Colonic mucosa (tissue), 4 donors: Measurements from ENCODE around the gene DCUN1D2. TPM values are rescaled to one million over a fixed set of nuclear protein-coding genes. Genes with fewer than 3 reads are reported as not detected.

Experiments
- DNase-seq: peaks from one replicate; pipeline ENCODE4 v3.0.0-alpha.2; 2020
- H3K27ac ChIP-seq: fragments of 200-600 bp; one replicate; pipeline ENCODE4 v1.8.0; 2021
- H3K27me3 ChIP-seq: fragments of 200-600 bp; one replicate; pipeline ENCODE4 v1.8.0; 2021
- H3K36me3 ChIP-seq: fragments of 200-600 bp; one replicate; pipeline ENCODE4 v1.8.0; 2021
- H3K4me1 ChIP-seq: fragments of 200-600 bp; one replicate; pipeline ENCODE4 v1.8.0; 2021; ENCODE audit warnings: mild to moderate bottlenecking
- H3K4me3 ChIP-seq: fragments of 200-600 bp; one replicate; pipeline ENCODE4 v1.8.0; 2021
- H3K9ac ChIP-seq, 2 donors: one replicate each; pipeline ENCODE4 v1.7.0; 2013; ENCODE audit warnings: control low read depth in 2 of 2, low read depth in 2 of 2, low read length in 2 of 2
- H3K9me3 ChIP-seq: fragments of 200-600 bp; one replicate; pipeline ENCODE4 v1.8.0; 2021
- intact Hi-C: fragments of 100-400 bp; cut with DNase I; formaldehyde crosslinking; loops from one replicate; pipeline ENCODE4 v1.14.1; 2022
- total RNA-seq, 2 donors: library from RNA; stranded (reverse); fragmentation: NEBNext Ultra II Directional in 1 of 2; extraction: Animal tissue kit (Norgen Biotek cat#: 25700) in 1 of 2; gene quantifications; one replicate each; pipeline ENCODE4 v1.2.1, GENCODE V29; 2021
- TF ChIP-seq, protein P1 (sequence below): fragments of 200-600 bp; IDR thresholded peaks from one replicate; pipeline ENCODE4 v1.8.0; 2022; ENCODE audit warnings: antibody characterized with exemption, mild to moderate bottlenecking
- donor health status: healthy.
- donor health status: DM: no; HTN: no; CAD: no.
- donor health status: DM: no; HTN: no; CAD: no.

Gene DCUN1D2
- total RNA-seq, 2 donors from 2014 or later, result 14.9 to 20.5 TPM

DNA sequence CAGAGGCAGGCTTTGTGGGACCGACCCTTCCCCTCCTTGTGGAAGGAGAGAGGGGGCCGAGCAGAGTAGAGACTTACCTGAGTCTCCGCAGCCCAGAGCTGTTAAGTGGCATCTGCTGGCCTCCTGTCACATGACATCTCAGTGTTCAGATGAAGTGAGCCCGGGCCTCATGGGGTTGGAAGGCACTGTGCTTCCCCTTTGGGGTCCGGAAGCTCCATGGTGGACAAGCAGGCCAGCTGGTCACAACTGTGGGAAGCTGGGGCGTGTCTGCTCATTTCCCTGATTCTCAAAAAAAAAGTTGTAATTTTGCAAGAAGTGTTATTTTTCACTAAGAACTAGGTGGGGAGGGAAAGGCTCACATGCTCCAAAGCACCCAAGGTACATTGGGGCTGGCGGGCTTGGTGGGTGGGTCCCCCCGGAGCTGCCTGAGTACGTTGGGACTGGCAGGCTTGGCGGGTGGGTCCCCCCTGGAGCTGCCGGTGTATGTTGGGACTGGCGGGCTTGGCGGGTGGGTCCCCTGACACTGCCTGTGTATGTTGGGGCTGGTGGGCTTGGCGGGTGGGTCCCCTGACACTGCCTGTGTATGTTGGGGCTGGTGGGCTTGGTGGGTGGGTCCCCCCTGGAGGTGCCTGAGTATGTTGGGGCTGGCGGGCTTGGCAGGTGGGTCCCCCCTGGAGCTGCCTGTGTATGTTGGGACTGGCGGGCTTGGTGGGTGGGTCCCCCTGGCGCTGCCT lies 18.2 kb upstream of the DCUN1D2 start:
- no peaks in the 10 kb centered on the region for H3K4me1 ChIP-seq
- no peaks in the 10 kb centered on the region for H3K36me3 ChIP-seq
- H3K27ac ChIP-seq, result no peak overlapping the region
- H3K9ac ChIP-seq, result no peak overlapping the region
- no peak for DNase-seq
- intact Hi-C loops, result no loop called here
- H3K9me3 ChIP-seq, result no peaks in the 10 kb centered on the region
- no peak overlapping the region for H3K4me3 ChIP-seq
- H3K27me3 ChIP-seq, result no peaks in the 10 kb centered on the region
- TF ChIP-seq, protein P1, sequence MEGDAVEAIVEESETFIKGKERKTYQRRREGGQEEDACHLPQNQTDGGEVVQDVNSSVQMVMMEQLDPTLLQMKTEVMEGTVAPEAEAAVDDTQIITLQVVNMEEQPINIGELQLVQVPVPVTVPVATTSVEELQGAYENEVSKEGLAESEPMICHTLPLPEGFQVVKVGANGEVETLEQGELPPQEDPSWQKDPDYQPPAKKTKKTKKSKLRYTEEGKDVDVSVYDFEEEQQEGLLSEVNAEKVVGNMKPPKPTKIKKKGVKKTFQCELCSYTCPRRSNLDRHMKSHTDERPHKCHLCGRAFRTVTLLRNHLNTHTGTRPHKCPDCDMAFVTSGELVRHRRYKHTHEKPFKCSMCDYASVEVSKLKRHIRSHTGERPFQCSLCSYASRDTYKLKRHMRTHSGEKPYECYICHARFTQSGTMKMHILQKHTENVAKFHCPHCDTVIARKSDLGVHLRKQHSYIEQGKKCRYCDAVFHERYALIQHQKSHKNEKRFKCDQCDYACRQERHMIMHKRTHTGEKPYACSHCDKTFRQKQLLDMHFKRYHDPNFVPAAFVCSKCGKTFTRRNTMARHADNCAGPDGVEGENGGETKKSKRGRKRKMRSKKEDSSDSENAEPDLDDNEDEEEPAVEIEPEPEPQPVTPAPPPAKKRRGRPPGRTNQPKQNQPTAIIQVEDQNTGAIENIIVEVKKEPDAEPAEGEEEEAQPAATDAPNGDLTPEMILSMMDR, result no peak

DNA sequence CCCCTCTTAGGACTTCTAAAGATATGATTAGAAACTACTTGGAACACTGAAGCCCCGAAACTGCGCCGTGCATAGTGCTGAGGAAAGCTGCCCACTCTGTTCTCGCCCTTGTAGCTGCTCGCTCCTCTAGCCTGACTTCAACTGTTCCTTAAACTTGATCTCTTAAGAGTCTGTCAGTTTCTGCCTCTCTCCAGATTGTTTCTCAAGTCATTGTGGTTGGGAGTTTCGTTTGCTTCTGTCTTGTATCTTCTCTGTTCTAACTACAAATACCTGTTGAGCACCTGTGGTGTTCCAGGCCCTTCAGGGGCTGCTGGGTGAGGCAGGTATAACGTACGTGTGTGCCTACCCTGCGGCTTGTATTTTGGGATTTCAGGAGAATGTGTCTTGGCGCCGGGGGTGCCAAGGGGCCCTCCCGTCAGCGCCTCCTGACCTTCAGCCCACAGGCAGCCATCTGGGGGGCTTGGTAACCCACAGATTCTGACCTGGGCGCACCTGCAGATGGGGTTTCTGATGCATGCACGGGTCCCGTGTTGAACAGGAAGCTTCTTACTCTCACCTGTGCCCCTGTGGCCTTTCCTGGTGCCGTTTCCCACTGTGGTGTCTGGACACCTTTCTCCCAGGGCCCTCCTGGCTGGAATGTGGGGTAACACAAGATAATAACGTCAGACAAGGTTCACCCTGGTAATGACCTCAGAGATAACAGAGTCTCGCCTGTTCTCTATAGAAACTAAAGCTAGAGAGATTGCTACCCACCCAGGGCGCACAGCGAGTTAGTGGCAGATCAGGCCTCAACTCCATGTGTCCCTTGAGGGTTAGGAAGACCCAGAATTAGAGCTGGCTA lies 17.2 kb upstream of the DCUN1D2 start:
- no peaks in the 10 kb centered on the region for H3K36me3 ChIP-seq
- H3K4me1 ChIP-seq, result no peaks in the 10 kb centered on the region
- no peak overlapping the region for H3K27ac ChIP-seq
- no peak overlapping the region for H3K4me3 ChIP-seq
- TF ChIP-seq, protein P1, result no peak
- intact Hi-C loops, result no loop called here
- no peaks in the 10 kb centered on the region for H3K27me3 ChIP-seq
- H3K9ac ChIP-seq, result no peak overlapping the region
- H3K9me3 ChIP-seq, result no peaks in the 10 kb centered on the region
- no peak for DNase-seq

DNA sequence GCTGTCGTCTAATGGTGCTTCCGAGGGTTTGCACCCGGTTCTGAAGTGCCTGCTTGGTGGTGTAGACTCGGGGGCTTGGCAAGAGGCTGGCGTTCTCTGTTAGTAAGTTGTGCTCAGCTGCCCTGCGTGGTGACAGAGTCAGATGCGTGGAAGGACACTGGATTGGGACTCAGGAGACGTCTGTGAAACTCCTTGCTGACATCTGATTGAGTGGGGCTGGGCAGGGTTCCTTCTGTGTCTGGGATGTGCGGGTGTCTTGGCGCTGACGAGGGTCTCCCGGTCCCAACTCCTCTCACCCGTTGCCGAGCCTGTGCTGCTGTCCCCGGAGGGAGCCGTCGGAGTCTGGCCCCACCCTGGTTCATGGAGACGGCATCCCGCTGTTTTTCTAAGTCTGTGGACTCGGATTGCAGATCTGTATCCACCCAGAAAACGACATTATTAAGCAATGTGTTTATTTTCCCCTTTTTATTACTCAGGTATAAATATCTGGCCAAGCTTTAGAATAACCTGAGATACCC lies 16.4 kb upstream of the DCUN1D2 start:
- no peaks in the 10 kb centered on the region for H3K27me3 ChIP-seq
- H3K27ac ChIP-seq, result no peak overlapping the region
- H3K36me3 ChIP-seq, result peaks cover 3% of the 10 kb centered on the region
- no peaks in the 10 kb centered on the region for H3K4me1 ChIP-seq
- H3K9ac ChIP-seq, result no peak overlapping the region
- no peak overlapping the region for H3K4me3 ChIP-seq
- no peak for DNase-seq
- intact Hi-C loops, result no loop called here
- TF ChIP-seq, protein P1, result no peak
- H3K9me3 ChIP-seq, result no peaks in the 10 kb centered on the region

DNA sequence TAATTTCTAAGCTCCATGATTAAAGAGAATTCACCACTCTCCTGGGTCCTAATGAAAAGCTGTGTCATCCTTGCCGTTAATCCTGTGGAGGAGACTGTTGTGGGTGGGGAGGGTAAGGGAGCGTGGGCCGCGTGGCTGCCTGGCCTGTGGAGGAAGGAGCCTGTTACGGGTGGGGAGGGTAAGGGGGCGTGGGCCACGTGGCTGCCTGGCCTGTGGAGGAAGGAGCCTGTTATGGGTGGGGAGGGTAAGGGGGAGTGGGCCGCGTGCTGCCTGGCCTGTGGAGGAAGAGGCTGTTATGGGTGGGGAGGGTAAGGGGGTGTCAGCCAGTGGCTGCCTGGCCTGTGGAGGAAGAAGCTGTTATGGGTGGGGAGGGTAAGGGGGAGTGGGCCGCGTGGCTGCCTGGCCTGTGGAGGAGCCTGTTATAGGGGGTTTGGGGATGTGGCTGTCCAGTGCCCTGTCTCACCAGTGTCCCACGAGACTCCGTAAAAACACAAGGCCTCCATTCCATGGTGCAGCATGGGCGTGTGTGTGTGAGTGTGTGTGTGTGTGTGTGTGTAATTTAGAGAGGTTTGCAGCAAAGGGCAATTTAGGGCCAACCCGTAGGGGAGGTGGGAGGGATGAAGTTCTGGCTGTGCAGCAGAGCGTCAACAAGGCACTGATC lies 15.6 kb upstream of the DCUN1D2 start:
- no peaks in the 10 kb centered on the region for H3K4me1 ChIP-seq
- no peak overlapping the region for H3K4me3 ChIP-seq
- no peak overlapping the region for H3K27ac ChIP-seq
- H3K9ac ChIP-seq, result no peak overlapping the region
- TF ChIP-seq, protein P1, result no peak
- intact Hi-C loops, result no loop called here
- H3K27me3 ChIP-seq, result no peaks in the 10 kb centered on the region
- H3K9me3 ChIP-seq, result no peaks in the 10 kb centered on the region
- DNase-seq, result no peak
- peaks cover 9% of the 10 kb centered on the region for H3K36me3 ChIP-seq

DNA sequence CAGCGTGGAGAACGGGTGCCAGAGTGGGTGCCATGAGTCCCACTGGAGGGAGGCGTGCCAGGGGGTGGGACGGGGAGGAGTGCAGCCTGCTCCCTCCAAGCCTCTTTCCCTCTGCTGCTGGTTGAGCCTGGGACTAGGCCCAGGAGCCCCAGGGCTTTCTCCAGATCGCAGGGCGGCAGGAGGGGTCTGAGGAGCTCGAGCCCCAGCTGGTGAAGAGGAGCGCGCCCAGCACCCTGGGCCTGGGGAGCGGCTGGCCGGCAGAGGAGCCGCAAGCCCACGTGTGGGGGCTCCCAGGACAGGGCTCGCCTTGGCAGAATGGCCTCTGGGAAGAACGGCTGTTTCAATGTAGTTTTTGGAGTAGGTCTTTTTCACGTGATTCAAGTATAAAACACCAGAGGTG lies 12.2 kb upstream of the DCUN1D2 start:
- Histone ChIP-seq H3K36me3 (peaks cover 19% of the 10 kb centered on the region), H3K9ac (no peak overlapping the region), H3K27ac (no peak overlapping the region), H3K4me3 (no peak overlapping the region), H3K27me3 (no peaks in the 10 kb centered on the region), H3K9me3 (no peaks in the 10 kb centered on the region), H3K4me1 (no peaks in the 10 kb centered on the region)
- TF ChIP-seq, protein P1, result no peak
- intact Hi-C loops, result no loop called here
- no peak for DNase-seq
